SK-N-SH (cell line): ENCODE data around the gene UNC13D. TPM values are rescaled to one million over a fixed set of nuclear protein-coding genes. Genes with fewer than 3 reads are reported as not detected.

Source experiments
- CTCF ChIA-PET: fragments of 300-600, 350-600 bp; formaldehyde crosslinking; extraction: SDS; loops from one replicate; lab custom pipeline; 2021; lab: Yijun Ruan, JAX
- POLR2A ChIA-PET: fragments of 350-600 bp; sonication (Branson Sonifier 250); formaldehyde crosslinking; extraction: SDS; loops from one replicate; lab custom pipeline; 2020; ENCODE audit warnings: antibody characterized with exemption, inconsistent platforms; lab: Yijun Ruan, JAX
- DNase-seq: peaks from one replicate; pipeline ENCODE4 v3.0.0; 2012
- H2AFZ ChIP-seq: fragments of 200-600 bp; sonication (generic); 2 replicates; pipeline ENCODE4 v1.8.1; 2016; ENCODE audit warnings: antibody characterized with exemption, mild to moderate bottlenecking, low read depth
- H3F3A ChIP-seq: fragments of 200-600 bp; sonication (generic); replicated peaks from 2 replicates; pipeline ENCODE3; 2016; ENCODE audit warnings: antibody characterized with exemption, mild to moderate bottlenecking; ENCODE audit not compliant: insufficient read depth
- H3K27ac ChIP-seq, 2 experiments: fragments of 200-500 bp in 1 of 2; fragments of 200-600 bp in 1 of 2; sonication (Bioruptor generic) in 1 of 2; sonication (generic), shearing (Covaris generic) in 1 of 2; 2 replicates each; pipeline versions ENCODE4 v1.5.1 to v1.6.1; 2014 to 2016; ENCODE audit warnings: low read depth in 2 of 2, inconsistent platforms in 1 of 2, low read length in 1 of 2, mild to moderate bottlenecking in 1 of 2, mixed read lengths in 1 of 2
- H3K27me3 ChIP-seq: fragments of 200-600 bp; sonication (generic), shearing (Covaris generic); 2 replicates; pipeline ENCODE4 v1.6.1; 2016; ENCODE audit warnings: mixed run types; ENCODE audit not compliant: insufficient read depth
- H3K36me3 ChIP-seq, 2 experiments: fragments of 200-500 bp in 1 of 2; fragments of 200-600 bp in 1 of 2; sonication (Bioruptor generic) in 1 of 2; sonication (generic) in 1 of 2; replicated peaks in 1 of 2; 2 replicates each; pipeline versions ENCODE3 to v1.5.1; 2014 to 2016; ENCODE audit warnings: low read length in 1 of 2, mild to moderate bottlenecking in 1 of 2; ENCODE audit not compliant: insufficient read depth in 2 of 2, control insufficient read depth in 1 of 2
- H3K4me1 ChIP-seq, 2 experiments: fragments of 200-500 bp in 1 of 2; fragments of 200-600 bp in 1 of 2; sonication (Bioruptor generic) in 1 of 2; sonication (generic), shearing (Covaris generic) in 1 of 2; 2 replicates each; pipeline versions ENCODE4 v1.5.1 to v1.6.1; 2014 to 2016; ENCODE audit warnings: low read depth in 1 of 2, low read length in 1 of 2, mixed run types in 1 of 2; ENCODE audit not compliant: insufficient read depth in 2 of 2, control insufficient read depth in 1 of 2
- H3K4me2 ChIP-seq: fragments of 200-600 bp; sonication (generic), shearing (Covaris generic); 2 replicates; pipeline ENCODE4 v1.6.1; 2017; ENCODE audit warnings: mixed run types
- H3K4me3 ChIP-seq, 2 experiments: fragments of 200-500 bp in 1 of 2; fragments of 200-600 bp in 1 of 2; sonication (Bioruptor generic) in 1 of 2; sonication (generic), shearing (Covaris generic) in 1 of 2; 2 replicates each; pipeline versions ENCODE4 v1.5.1 to v1.8.1; 2014 to 2016; ENCODE audit warnings: low read depth in 2 of 2, inconsistent platforms in 1 of 2, low read length in 1 of 2, mild to moderate bottlenecking in 1 of 2, mixed read lengths in 1 of 2, moderate library complexity in 1 of 2
- H3K79me2 ChIP-seq: fragments of 200-600 bp; sonication (generic); 2 replicates; pipeline ENCODE4 v1.8.1; 2017; ENCODE audit warnings: mild to moderate bottlenecking; ENCODE audit not compliant: insufficient read depth
- H3K9ac ChIP-seq: fragments of 200-600 bp; sonication (generic); 2 replicates; pipeline ENCODE4 v1.6.1; 2017; ENCODE audit warnings: mixed run types
- H3K9me2 ChIP-seq: fragments of 200-600 bp; sonication (generic); 2 replicates; pipeline ENCODE4 v1.6.1; 2017; ENCODE audit warnings: mixed run types
- H3K9me3 ChIP-seq: fragments of 200-600 bp; sonication (generic); 2 replicates; pipeline ENCODE4 v1.6.1; 2017; ENCODE audit warnings: mixed run types, mild to moderate bottlenecking, moderate library complexity
- H4K20me1 ChIP-seq: fragments of 200-600 bp; sonication (generic); 2 replicates; pipeline ENCODE4 v1.6.1; 2017; ENCODE audit warnings: mild to moderate bottlenecking, mixed run types; ENCODE audit not compliant: insufficient read depth
- CHD2 ChIP-seq: fragments of 150-350 bp; IDR thresholded peaks from 2 replicates; pipeline ENCODE4 v1.6.1; 2018; ENCODE audit warnings: low read length; ENCODE audit not compliant: partially characterized antibody
- FOSL2 ChIP-seq: IDR thresholded peaks from 2 replicates; pipeline ENCODE4 v1.4.0; 2012; ENCODE audit warnings: low read depth, mild to moderate bottlenecking, moderate library complexity, borderline replicate concordance
- GABPA ChIP-seq: IDR thresholded peaks from 2 replicates; pipeline ENCODE4 v1.4.0; 2012; ENCODE audit warnings: low read depth, mild to moderate bottlenecking
- JUND ChIP-seq: IDR thresholded peaks from 2 replicates; pipeline ENCODE4 v1.4.0; 2012
- MEF2A ChIP-seq: IDR thresholded peaks from 2 replicates; pipeline ENCODE4 v1.4.0; 2012; ENCODE audit warnings: low read depth, borderline replicate concordance
- MXI1 ChIP-seq: IDR thresholded peaks from 2 replicates; pipeline ENCODE4 v1.6.1; 2012; ENCODE audit warnings: mild to moderate bottlenecking, low read depth, low read length, improper control_type of control experiment
- NFIC ChIP-seq: IDR thresholded peaks from 2 replicates; pipeline ENCODE4 v1.4.0; 2012; ENCODE audit warnings: borderline replicate concordance
- RAD21 ChIP-seq: IDR thresholded peaks from 2 replicates; pipeline ENCODE4 v1.6.1; 2012; ENCODE audit warnings: mild to moderate bottlenecking, low read length
- RFX5 ChIP-seq: IDR thresholded peaks from 2 replicates; pipeline ENCODE4 v1.6.1; 2012; ENCODE audit warnings: mild to moderate bottlenecking, improper control_type of control experiment, low read length
- RXRA ChIP-seq: IDR thresholded peaks from 2 replicates; pipeline ENCODE4 v1.4.0; 2012; ENCODE audit warnings: low read depth, mild to moderate bottlenecking, borderline replicate concordance
- SMC3 ChIP-seq: IDR thresholded peaks from 2 replicates; pipeline ENCODE4 v1.6.1; 2012; ENCODE audit warnings: low read depth, low read length, improper control_type of control experiment
- TEAD4 ChIP-seq: IDR thresholded peaks from 2 replicates; pipeline ENCODE4 v1.4.0; 2012; ENCODE audit warnings: mild to moderate bottlenecking, borderline replicate concordance; ENCODE audit not compliant: insufficient read depth
- WGBS: methylation state at CpG from one replicate; pipeline ENCODE4 v1.1.6; 2017; ENCODE audit warnings: low lambda C conversion rate; 5-methylcytosine and 5-hydroxymethylcytosine counted together
- polyA plus RNA-seq, 3 experiments: library from polyadenylated mRNA; depleted of rRNA; stranded (reverse); fragments of >200 nt; gene quantifications; 2 replicates each; pipeline ENCODE4 v1.2.3, GENCODE V29; 2012
- TF ChIP-seq, protein P1 (sequence below): IDR thresholded peaks from 2 replicates; pipeline ENCODE4 v1.4.0; 2012; ENCODE audit warnings: low read depth, borderline replicate concordance
- TF ChIP-seq, protein P2 (sequence below): IDR thresholded peaks from 2 replicates; pipeline ENCODE4 v1.4.0; 2012; ENCODE audit warnings: low read depth, borderline replicate concordance
- TF ChIP-seq, protein P3 (sequence below): fragments of 150-350 bp; IDR thresholded peaks from 2 replicates; pipeline ENCODE4 v1.6.1; 2017; ENCODE audit warnings: antibody characterized with exemption, low read length, low read depth, borderline replicate concordance
- TF ChIP-seq, protein P4 (sequence below): IDR thresholded peaks from 2 replicates; pipeline ENCODE4 v1.6.1; 2012; ENCODE audit warnings: mild to moderate bottlenecking, low read depth, low read length, moderate library complexity
- TF ChIP-seq, protein P5 (sequence below): IDR thresholded peaks from 2 replicates; pipeline ENCODE4; 2012
- TF ChIP-seq, protein P6 (sequence below): fragments of 200-600 bp; sonication (generic); IDR thresholded peaks from 2 replicates; pipeline ENCODE4 v1.6.1; 2017; ENCODE audit warnings: antibody characterized with exemption, mild to moderate bottlenecking, moderate library complexity

The UNC13D gene
- polyA plus RNA-seq, 1 of the 3 experiments (the other 2 are of a cell fraction): 0.99 TPM

DNA sequence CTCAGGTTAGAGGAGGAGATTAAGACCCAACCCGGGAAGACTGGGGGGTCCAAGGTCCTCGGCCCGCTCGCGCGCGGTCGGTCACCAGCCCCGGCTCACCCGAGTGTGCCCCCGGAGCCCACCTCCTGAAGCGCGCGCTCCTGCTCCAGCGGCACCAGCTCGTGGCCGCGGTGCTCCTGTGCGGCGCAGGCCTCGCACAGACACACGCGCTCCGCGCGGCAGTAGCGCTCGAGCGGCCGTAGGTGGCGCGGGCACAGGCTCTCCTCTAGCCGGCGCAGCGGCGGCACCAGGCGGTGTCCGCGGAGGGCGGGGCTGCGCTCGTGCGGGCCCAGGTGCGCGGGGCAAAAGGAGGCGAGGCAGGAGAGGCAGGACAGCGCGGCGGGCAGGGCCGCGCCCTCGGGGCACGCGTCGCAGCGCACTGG lies 33.6 kb upstream of the UNC13D start (continued):
- TF ChIP-seq RAD21 (peak; percentile 34; the same call in 1 of the 2 replicates), NFIC (no peak), MEF2A (no peak), MXI1 (peak; percentile 74), RFX5 (no peak), RXRA (no peak), TEAD4 (no peak)
- TF ChIP-seq, protein P1, sequence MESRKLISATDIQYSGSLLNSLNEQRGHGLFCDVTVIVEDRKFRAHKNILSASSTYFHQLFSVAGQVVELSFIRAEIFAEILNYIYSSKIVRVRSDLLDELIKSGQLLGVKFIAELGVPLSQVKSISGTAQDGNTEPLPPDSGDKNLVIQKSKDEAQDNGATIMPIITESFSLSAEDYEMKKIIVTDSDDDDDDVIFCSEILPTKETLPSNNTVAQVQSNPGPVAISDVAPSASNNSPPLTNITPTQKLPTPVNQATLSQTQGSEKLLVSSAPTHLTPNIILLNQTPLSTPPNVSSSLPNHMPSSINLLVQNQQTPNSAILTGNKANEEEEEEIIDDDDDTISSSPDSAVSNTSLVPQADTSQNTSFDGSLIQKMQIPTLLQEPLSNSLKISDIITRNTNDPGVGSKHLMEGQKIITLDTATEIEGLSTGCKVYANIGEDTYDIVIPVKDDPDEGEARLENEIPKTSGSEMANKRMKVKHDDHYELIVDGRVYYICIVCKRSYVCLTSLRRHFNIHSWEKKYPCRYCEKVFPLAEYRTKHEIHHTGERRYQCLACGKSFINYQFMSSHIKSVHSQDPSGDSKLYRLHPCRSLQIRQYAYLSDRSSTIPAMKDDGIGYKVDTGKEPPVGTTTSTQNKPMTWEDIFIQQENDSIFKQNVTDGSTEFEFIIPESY: no peak

DNA sequence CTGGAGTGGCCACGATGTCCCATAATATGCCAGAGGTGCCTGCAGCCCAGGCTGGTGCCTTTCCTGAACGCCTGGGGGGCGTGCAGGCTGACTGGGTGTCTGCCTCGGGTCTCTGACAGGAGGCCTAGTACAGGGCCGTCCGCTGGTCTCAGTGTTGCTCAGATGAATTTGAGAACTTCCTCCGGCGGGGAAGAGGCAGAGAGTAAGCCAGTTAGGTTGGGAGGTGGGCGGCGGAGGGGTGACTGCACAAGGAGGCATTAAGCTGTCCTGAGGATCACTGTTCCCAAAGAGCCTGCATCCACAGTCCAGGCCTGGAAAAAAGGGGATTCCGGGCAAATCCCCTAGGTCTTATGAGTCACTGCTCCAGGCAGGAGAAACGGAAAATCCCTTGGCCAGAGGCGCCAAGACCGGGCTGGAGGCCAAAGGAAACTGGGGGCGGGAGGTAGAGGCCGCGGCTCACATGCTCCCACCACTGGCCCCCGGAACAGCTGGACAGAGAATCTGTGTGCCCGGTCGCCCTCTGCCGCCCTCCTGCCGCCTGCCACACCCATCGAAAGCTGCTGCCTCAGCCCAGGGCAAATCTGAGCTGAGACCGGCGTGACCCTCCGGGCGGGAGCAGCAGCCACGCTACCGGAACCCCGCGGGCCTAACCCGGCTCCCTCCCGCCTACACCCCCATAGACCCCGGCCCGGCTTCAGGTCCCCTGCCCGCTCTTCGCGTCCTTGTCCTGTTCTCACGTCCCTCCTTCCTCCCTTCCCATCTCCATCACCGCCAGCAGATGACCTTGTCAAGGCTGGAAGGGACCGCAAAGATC lies 32.9 kb upstream of the UNC13D start:
- Histone ChIP-seq H3K4me1 (peaks cover 32 to 36% of the 10 kb centered on the region in 2 experiments; a peak in 3 of 4 replicates), H3K79me2 (no peaks in the 10 kb centered on the region), H3F3A (peaks cover 33% of the 10 kb centered on the region), H3K9ac (peak overlapping the region; percentile 53; the same call in 1 of the 2 replicates), H3K9me2 (no peaks in the 10 kb centered on the region), H2AFZ (peak overlapping the region; percentile 74), H4K20me1 (no peaks in the 10 kb centered on the region; the same call in 1 of the 2 replicates), H3K27ac (peak overlapping the region in 1 of 2 experiments; percentile 87; a peak in 2 of 4 replicates), H3K9me3 (no peaks in the 10 kb centered on the region), H3K4me3 (peak overlapping the region; percentile 34 to 49), H3K36me3 (no peaks in the 10 kb centered on the region), H3K27me3 (no peaks in the 10 kb centered on the region), H3K4me2 (peak overlapping the region; percentile 76)
- 38% methylated on average over 41 of the region's 41 CpGs for WGBS
- ChIA-PET CTCF (interaction anchor here (0.6 to 15.4 kb wide), 18 partner anchors 10 to 161 kb away, joined by 3 to 214 read pairs (median 5); partner anchors contain the start of genes ACOX1, MRPL38, TEN1 and TRIM65), POLR2A (interaction anchor here (0.6 to 2.2 kb wide), 3 partner anchors 8 to 476 kb away, joined by 3 to 9 read pairs (median 4); partner anchors contain the start of gene WBP2)
- peak; percentile 62 for DNase-seq
- no peak for TF ChIP-seq RFX5
- TF ChIP-seq, protein P2, sequence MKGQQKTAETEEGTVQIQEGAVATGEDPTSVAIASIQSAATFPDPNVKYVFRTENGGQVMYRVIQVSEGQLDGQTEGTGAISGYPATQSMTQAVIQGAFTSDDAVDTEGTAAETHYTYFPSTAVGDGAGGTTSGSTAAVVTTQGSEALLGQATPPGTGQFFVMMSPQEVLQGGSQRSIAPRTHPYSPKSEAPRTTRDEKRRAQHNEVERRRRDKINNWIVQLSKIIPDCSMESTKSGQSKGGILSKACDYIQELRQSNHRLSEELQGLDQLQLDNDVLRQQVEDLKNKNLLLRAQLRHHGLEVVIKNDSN: 0 out of 2 replicates have a peak, but pooled peaks have one; percentile 32
- TF ChIP-seq SMC3: no peak
- TF ChIP-seq, protein P3, sequence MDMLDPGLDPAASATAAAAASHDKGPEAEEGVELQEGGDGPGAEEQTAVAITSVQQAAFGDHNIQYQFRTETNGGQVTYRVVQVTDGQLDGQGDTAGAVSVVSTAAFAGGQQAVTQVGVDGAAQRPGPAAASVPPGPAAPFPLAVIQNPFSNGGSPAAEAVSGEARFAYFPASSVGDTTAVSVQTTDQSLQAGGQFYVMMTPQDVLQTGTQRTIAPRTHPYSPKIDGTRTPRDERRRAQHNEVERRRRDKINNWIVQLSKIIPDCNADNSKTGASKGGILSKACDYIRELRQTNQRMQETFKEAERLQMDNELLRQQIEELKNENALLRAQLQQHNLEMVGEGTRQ: no peak
- TF ChIP-seq, protein P4, sequence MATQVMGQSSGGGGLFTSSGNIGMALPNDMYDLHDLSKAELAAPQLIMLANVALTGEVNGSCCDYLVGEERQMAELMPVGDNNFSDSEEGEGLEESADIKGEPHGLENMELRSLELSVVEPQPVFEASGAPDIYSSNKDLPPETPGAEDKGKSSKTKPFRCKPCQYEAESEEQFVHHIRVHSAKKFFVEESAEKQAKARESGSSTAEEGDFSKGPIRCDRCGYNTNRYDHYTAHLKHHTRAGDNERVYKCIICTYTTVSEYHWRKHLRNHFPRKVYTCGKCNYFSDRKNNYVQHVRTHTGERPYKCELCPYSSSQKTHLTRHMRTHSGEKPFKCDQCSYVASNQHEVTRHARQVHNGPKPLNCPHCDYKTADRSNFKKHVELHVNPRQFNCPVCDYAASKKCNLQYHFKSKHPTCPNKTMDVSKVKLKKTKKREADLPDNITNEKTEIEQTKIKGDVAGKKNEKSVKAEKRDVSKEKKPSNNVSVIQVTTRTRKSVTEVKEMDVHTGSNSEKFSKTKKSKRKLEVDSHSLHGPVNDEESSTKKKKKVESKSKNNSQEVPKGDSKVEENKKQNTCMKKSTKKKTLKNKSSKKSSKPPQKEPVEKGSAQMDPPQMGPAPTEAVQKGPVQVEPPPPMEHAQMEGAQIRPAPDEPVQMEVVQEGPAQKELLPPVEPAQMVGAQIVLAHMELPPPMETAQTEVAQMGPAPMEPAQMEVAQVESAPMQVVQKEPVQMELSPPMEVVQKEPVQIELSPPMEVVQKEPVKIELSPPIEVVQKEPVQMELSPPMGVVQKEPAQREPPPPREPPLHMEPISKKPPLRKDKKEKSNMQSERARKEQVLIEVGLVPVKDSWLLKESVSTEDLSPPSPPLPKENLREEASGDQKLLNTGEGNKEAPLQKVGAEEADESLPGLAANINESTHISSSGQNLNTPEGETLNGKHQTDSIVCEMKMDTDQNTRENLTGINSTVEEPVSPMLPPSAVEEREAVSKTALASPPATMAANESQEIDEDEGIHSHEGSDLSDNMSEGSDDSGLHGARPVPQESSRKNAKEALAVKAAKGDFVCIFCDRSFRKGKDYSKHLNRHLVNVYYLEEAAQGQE: peak; percentile 79
- no peak for TF ChIP-seq GABPA
- peak; percentile 98 for TF ChIP-seq JUND
- TF ChIP-seq NFIC: peak; percentile 100
- TF ChIP-seq CHD2: no peak
- TF ChIP-seq, protein P5, sequence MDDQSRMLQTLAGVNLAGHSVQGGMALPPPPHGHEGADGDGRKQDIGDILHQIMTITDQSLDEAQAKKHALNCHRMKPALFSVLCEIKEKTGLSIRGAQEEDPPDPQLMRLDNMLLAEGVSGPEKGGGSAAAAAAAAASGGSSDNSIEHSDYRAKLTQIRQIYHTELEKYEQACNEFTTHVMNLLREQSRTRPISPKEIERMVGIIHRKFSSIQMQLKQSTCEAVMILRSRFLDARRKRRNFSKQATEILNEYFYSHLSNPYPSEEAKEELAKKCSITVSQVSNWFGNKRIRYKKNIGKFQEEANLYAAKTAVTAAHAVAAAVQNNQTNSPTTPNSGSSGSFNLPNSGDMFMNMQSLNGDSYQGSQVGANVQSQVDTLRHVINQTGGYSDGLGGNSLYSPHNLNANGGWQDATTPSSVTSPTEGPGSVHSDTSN: peak; percentile 53; the same call in 1 of the 2 replicates
- TF ChIP-seq, protein P6, sequence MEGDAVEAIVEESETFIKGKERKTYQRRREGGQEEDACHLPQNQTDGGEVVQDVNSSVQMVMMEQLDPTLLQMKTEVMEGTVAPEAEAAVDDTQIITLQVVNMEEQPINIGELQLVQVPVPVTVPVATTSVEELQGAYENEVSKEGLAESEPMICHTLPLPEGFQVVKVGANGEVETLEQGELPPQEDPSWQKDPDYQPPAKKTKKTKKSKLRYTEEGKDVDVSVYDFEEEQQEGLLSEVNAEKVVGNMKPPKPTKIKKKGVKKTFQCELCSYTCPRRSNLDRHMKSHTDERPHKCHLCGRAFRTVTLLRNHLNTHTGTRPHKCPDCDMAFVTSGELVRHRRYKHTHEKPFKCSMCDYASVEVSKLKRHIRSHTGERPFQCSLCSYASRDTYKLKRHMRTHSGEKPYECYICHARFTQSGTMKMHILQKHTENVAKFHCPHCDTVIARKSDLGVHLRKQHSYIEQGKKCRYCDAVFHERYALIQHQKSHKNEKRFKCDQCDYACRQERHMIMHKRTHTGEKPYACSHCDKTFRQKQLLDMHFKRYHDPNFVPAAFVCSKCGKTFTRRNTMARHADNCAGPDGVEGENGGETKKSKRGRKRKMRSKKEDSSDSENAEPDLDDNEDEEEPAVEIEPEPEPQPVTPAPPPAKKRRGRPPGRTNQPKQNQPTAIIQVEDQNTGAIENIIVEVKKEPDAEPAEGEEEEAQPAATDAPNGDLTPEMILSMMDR: peak; percentile 21; the same call in 1 of the 2 replicates
- TF ChIP-seq FOSL2: peak; percentile 98
- TF ChIP-seq RXRA: peak; percentile 70; the same call in 1 of the 2 replicates
